Stimulated activated CD4-positive, alpha-beta T cell treated with anti-CD3 and anti-CD28 coated beads, Interleukin-1b, Interleukin-23, amount 100 ng/mL, for 4 hours (primary cell): Measurements from ENCODE around the gene PTGDS.

ENCODE experiments used
- DNase-seq, 2 donors: peaks; one replicate each; pipeline ENCODE4 v3.0.0-alpha.2; 2020; ENCODE audit warnings: low read depth in 2 of 2

The PTGDS gene

DNA sequence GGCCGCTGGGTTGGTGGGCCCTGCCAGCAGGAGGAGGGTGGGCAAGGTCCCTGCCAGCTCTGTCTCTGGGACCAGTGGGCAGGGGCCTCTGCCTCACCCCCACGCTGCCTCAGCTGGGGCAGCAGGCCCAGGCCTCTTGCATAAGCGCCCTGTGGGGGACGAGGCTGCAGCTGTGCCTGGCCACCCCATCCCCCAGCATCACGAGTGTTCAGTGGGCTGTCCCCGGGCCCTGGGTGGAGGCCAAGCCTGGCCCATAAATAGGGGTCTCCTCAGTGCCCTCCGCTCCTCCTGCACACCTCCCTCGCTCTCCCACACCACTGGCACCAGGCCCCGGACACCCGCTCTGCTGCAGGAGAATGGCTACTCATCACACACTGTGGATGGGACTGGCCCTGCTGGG, at the start of gene PTGDS:
PTGDS (plus strand) TSS at position 282 of the 400 bp plus-strand sequence; CDS start at position 357, 75 bp downstream.
- no peak for DNase-seq

DNA sequence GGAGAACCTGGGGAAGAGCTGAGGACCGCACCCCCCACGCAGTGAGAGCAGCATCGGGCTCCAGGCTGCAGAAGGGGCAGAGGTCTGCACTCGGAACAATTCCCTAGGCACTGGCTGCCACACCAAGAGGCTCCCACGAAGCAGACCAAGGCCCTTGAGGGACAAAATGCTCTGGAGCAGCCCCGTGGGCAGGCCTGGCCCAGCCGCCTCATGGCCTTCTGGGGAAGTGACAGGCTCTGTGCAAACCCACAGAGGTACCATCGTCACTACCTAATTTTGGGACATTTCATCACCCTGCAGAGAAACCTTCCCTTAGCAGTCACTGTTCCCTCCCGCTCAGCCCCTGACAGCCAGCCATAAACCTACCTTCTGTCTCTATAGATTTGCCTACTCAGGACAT, 48.7 kb upstream of the PTGDS start:
- DNase-seq = no peak

DNA sequence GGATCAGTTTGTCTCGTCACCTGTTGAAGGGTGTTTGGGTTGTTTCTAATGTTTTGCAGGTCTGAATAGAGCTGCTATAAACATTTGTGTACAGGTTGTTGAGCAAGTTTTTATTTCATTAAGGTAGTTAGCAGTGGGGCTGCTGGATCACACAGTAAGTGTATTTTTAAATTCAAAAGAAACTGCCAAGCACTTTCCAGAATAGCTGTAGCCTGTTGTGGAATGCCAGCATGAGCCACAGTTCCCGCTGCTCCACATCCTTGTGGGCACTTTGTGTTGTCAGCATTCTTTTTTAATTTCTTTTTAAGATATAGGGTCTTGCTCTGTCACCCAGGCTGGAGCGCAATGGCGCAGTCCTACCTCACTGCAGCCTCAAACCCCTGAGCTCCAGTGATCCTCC, 47.3 kb upstream of the PTGDS start:
- DNase-seq = no peak

DNA sequence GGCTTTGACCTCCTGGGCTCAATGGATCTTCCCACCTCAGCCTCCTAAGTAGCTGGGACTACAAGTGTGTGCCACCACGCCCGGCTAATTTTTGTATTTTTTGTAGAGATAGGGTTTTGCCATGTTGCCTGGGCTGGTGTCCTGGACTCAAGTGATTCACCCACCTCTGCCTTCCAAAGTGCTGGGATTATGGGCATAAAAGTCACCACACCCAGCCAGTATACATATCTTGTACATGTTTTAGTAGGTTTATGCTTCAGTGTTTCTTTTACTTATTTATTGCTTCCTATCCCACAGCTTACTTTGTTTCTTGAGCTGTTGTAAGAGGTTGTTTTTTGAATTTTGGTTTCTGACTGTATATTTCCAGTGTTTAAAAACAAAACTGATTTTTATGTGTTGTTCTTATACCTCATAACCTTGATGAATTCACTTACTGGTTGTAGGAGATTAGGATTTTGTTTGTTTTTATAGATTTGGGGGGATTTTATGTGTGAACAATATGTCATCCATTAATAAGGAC, 45.6 kb upstream of the PTGDS start:
- DNase-seq = no peak

DNA sequence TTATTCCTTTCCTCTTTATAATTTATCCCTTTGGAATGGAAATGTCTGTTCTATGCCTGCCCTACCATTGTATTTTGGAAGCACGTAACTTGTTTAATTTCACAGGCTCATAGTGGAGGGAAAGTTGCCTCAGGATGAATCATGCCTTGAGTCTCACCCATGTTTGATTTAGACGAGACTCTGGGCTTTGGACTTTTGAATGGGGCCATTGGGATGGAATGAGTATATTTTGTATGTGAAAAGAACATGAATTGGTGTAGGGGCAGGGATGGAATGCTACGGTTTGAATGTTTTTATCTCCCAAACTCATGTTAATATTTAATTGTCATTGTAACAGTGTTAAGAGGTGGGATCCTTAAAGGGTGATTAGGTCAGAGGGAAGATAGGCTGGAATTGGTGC, 43.0 kb upstream of the PTGDS start:
- DNase-seq = no peak

DNA sequence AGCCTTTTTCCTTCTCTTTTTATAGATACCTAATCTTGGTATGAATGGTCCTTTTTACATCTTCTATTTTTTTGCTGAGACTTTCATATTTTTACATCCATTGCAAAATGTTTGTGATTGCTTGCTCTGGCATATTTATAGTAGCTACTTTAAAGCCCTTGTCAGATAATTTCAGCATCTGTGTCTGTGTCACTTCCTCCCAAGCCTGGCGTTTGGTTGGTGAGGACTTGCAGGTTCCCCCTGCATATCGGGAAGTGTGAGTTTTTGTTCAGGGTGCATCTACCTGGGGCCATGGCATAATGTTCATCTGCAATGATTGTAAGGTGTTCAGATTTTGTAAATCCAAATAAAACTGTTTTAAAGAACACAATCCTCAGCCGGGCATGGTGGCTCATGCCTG, 41.7 kb upstream of the PTGDS start:
- no peak for DNase-seq

DNA sequence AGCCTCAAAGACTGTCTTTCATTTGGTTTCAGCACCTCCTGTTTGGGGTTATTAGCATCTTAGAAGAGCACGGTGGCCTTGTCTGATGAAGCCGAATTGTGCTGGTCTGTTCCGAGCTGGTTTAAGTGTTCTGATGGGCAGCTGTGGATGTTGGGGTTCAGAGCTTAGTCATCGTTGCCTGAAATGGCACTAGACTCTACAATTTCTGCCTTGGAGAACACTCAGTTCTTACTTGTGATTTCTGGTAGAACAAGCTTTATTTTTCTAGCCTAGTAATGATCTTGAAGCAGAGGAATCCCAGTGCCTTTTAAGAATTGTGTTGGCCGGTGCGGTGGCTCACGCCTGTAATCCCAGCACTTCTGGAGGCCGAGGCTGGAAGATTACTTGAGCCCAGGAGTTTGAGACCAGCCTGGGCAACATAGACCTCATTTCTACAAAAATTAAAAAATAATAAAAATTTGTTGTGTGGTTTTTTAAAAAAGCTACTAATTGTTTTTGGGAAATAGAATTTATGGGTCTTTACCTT, 40.6 kb upstream of the PTGDS start:
- DNase-seq = no peak

DNA sequence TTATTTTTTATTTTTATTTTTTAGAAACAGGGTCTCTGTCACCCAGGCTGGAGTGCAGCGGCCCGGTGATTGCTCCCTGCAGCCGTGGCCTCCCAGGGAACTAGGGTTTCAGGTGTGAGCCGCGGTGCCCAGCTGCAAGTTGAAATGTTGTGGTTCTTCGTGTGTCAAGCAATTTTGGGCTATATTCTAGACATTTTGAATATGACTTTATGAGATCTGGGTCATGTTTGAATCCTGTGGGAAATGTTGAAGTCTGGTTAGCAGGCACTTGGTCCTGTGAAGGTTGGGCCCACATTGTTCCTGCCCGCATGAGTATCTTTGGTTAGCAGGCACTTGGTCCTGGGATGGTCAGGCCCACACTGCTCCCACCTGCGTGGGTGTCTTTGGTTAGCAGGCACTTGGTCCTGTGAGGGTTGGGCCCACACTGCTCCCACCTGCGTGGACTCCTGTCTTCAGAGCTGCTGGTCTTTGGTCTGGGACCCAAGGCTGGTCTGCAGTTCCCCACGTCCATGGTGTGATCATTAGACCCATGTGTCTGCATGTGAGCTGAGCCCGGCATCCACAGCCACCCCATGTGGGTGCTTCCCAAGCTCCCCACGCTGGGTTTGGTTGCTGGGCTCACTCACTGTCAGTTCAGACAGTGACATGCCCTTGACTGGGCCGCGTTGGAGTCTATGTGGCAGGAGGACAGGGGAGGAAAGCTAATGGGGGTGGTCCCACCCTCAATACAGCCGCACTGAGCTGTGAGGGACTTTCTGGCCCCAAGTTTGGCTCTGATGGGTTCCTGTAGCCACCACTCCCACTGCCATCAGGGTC, 39.9 kb upstream of the PTGDS start:
- no peak for DNase-seq

DNA sequence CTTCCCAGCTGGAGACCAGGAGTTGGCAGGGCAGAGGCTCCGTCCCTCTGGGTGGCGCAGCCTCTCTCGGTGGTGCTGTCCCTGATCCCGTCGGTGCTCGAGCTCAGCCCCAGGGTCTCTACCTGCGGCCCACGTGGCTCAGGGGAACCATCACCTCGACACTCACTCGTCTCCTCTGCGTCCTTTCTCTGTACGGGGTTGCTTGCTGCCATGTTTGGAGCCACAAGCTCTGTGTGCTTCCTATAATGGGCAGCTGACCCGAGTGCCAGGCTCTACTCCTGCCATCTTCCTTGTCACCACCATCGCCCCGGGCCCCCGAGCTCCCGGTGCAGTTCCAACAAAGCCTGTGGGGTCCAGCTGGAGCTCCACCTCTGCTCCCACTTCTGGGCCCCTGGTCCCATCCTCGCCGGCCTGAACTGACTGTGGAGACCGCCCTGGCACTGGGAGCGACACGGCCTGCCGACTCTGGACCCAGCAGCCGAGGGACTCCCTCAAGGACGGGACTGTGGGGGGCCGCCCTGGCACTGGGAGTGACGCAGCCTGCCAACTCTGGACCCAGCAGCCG, 37.8 kb upstream of the PTGDS start:
- DNase-seq = no peak

DNA sequence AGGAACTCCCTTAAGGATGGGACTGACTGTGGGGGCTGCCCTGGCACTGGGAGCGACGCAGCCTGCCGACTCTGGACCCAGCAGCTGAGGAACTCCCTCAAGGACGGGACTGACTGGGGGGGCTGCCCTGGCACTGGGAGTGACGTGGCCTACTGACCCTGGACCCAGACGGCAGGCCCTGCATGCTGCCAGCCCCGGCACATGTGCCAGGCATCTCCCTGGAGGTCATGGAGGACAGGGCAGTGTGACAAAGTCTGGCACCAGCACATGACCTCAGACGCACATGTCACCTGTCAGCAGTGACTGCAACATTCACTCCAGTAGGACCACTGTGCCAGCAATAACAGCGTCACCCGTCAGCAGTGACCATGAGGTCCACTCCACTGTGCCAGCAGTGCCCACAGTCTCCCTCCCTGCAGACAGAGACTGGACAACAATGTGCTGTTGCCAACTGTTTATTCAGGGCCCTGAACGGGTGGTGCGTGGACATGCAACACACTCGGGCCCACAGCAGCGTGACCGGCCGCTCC, 37.2 kb upstream of the PTGDS start:
- no peak for DNase-seq

DNA sequence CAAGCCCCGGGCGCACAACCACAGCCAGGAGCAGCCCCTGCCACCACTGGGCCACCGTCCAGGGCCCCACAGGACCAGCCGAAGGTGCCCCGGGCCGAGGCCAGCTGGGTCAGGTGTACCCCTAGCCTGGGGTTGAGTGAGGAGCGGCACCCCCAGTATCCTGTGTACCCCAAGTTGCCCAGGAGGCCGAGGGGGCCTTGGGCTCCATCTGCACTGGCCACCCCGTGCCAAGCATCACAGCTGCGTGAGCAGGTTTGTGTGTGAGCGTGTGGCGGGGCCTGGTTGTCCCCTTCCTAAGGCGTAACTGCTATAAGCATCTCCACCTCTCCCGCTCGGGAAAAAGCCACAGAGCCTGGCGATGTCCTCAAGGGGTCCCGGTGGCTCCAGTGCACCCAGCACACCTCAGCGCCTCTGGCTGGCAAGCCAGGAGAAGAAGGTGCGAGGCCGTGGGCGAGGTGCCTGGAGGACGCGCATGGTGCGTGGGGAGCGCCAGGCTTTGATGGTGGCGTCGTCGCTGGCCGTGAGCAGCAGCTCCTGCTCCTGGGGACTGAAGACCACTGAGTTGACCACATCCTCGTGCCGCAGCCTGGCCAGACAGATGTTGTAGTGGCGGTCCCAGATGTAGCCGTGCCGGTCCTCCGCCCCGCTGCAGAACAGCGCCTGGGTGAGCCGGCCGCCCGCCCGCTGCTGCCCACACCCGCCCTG, 36.6 kb upstream of the PTGDS start:
- no peak for DNase-seq

DNA sequence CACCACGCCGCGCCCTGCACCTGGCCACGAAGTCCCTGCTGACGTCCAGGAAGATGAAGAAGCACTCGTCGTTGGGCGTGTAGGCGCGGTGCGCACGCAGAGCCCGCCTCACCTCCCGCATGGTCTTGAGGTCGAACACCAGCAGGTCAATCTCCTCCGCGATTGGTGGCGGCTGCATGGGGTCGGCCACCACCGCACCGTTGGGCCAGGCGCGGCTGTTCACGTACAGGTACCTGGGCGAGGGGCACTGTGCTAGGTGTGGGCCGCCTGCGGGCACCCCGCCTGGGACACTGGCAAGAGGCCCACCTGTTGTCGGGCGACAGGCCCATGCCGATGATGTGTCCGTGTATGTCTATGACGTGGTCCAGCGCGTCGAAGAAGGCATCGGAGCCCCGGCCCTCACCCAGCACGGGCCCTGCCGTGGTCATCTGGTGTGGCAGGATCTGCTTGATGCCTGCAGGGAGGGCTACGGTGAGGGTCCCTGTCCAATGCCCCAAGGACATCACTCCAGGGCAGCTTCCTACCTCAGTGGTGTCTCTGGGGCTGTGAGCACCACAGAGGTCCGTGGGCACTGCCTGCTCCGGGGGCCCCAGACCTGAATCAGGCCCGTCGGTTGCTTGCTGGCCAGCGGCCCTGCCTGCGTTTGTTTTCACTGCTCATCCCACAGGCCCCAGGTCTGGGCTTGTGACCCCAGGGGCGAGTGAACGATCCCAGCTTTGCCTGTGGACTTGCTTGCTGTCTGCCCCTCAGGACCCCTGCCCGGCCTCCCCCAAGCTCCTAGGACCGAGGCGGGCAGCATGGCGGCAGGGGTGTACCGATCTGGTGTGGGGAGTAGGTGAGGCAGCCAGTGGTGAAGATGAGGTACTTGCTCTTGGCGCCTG, 35.8 kb upstream of the PTGDS start:
- DNase-seq = no peak

DNA sequence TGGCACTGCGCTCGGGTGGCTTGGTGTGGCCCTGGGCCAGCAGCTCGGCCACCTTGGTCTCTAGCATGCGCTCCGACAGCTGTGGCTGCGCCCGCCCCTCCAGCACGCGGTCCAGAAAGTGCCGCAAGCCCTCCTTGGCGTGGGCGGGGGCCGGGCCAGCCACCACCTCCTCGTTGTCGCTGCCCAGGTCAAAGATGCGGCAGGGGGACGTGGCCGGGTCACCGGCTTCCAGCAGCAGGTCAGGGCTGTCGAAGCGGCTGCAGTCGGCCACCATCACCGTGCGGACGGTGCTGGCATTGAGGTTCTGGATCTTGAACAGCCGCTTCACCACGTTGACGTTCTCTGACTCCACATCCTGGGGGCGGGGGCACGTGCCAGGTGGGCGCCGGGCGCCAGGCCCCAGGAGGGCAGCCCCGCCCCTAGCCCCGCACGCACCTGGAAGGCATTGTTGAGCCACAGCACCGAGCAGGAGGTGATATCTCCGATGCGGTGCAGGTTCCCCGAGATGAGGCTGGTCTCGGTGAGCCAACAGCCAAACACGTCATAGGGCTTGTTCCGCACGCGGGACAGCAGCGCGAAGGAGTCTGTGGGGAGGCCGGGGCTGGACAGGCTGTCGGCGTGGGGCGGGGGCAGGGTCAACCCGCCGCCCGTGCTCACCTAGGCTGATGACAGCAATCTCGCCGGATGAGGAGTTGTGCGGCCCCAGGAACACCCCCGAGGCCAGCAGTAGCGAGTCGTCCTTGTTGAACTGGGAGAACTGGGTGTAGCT, 35.0 kb upstream of the PTGDS start:
- no peak for DNase-seq

DNA sequence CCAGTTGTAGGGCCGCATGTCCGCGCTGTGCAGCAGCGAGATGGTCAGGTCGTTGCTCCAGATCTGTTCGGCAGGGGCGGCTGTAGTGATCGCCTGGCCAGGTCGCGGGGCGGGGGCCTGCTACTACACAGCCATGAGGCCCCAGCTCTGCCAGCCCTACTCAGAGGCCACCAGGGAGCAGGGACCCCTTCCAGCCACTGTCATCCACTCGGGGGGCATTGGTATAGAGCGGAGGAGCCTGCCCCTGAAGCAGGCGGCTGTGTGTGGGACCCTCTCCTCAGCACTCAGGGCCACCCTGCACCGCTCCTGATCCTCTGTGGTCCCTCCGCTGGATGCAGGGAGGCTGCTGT, 34.4 kb upstream of the PTGDS start:
- no peak for DNase-seq

DNA sequence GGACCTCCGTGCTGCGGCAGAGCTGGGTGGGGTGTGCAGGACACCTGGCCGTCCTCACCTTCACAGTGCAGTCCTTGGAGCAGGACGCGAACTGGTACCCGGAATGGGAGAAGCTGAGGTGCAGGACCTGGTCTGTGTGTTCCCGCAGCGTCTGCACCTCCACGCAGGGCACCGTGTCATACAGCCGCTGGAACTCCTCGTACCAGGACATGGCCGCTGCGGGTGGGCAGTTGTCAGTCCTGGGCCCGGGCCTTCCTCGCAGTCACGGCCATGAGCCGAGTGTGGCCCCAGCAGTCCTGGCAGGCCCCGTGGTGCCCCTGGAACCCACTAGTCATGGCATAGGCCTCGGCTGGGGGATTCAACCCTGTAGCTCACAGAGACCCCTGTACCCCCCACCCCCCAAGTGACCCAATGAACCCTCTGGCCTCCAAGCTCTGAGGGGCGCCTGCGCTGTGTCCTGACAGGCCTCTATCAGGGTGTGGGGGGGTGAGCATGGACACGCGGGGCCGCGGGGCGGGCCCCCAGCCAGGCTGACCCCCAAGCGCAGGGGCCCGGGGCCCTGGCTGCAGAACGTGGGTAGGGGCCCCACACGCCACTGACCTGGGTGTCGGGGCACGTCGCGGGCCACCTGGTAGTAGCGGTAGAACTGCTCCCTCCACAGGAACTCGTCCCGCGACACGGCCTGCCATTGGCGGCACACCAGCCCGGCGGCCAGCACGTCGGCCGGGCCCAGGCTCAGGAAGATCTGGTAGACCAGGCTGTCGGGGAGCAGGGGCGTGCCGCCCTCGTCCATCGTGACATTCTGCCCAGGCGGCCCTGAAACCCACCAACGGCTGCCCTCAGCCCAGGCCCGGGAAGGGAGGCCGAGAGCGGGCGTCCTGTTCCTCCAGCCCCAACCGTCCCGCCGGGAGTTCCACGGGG, 33.8 kb upstream of the PTGDS start:
- peak in 1 of 2 donors; percentile 17 for DNase-seq

DNA sequence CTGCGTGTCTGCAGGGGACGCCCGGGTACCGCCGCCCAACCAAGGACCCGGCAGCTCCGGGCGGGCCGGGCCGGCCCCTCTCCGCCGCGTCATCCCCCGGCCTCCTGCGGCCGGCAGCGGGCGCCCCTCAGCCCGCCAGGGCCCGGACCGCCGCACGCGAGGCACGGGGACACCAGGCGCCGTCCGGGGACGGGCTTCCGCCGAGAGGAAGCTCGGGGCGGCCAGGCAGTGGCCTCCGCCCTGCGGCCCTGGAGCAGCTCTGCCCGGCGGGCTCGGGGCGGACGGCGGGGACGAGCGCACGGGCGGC, 33.1 kb upstream of the PTGDS start:
- no peak for DNase-seq

DNA sequence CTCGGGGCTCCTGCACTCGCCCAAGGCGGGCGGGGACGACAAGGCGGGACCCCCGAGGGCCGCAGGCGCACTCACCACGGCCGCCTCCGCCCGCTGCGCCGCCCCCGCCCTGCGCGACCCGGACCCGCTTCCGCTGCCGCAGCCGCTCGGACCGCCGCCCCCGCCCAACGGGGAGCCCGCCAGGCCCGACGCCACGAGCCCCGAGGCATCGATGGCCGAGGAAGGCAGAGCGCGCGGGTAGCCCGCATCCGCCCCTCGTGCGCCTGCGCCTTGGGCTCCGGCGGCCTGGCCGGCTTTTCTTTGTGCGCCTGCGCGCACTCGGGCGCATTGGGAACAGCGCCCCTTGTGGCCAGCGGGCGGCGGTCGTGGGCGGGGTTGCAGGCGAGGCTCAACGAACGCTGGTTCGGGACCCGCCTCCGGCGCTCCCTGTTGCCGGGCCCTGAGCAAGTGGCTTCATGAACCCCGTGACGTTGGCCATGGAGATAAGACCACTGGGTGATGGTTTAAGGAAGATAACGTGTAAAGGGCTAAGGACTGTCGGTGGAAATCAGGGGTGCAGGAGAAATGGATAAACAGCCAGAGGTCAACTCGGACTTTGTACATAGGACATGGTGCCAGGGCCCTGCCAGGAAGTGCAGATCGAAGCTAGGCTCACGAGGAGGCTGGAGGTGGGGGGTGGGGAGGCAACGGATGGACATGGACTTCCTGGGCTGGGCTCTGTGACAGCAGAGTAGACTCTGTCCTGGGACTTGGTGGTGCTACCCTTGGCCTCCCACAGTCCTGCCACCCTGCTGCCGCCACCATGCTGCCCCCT, 32.6 kb upstream of the PTGDS start, which contains the start of the genes C8G and FBXW5:
C8G (plus strand) TSS at position 725 of the 814 bp plus-strand sequence; CDS start at position 803, 78 bp downstream.
FBXW5 (minus strand) TSS at position 220 of the 814 bp plus-strand sequence. CDS start 655 bp downstream, outside the sequence.
- peak; percentile 93 to 94 for DNase-seq
